AG04450 (cell line): ENCODE results near the gene PSMB1. TPM values are rescaled to one million over a fixed set of nuclear protein-coding genes. Genes with fewer than 3 reads are reported as not detected.
"Not testable (repeated sequence)": the region's sequence is repeated elsewhere in the genome, so short reads cannot be mapped to it uniquely, and the experiment has no call there.

Source experiments
- CTCF ChIA-PET: fragments of 300-600, 350-600 bp; formaldehyde crosslinking; extraction: SDS; loops from one replicate; lab custom pipeline; 2022; ENCODE audit warnings: antibody characterized with exemption, inconsistent platforms; lab: Charles Lee
- POLR2A ChIA-PET: fragments of 350-600 bp; formaldehyde crosslinking; extraction: SDS; loops from one replicate; lab custom pipeline; 2021; ENCODE audit warnings: antibody characterized with exemption, inconsistent platforms; lab: Yijun Ruan, JAX
- DNase-seq: peaks from one replicate; pipeline ENCODE4 v3.0.0-alpha.2; 2011; ENCODE audit warnings: low read depth, low spot score
- H3K27ac ChIP-seq: one replicate; pipeline ENCODE4 v1.5.1; 2012; ENCODE audit warnings: low read depth, low read length, control low read depth
- H3K27me3 ChIP-seq: one replicate; pipeline ENCODE4 v1.6.0; 2012; ENCODE audit warnings: low read length; ENCODE audit not compliant: control insufficient read depth, insufficient read depth
- H3K4me3 ChIP-seq: 2 replicates; pipeline ENCODE4 v1.5.1; 2011; ENCODE audit warnings: mild to moderate bottlenecking, low read depth, low read length, control low read depth
- H3K9me3 ChIP-seq: 2 replicates; pipeline ENCODE4 v1.5.1; 2012; ENCODE audit warnings: low read length; ENCODE audit not compliant: control insufficient read depth, insufficient read depth
- polyA plus RNA-seq: library from polyadenylated mRNA; depleted of rRNA; stranded (reverse); fragments of >200 nt; gene quantifications from 2 replicates; pipeline ENCODE4 v1.2.3, GENCODE V29; 2011
- TF ChIP-seq, protein P1 (sequence below): IDR thresholded peaks from 2 replicates; pipeline ENCODE4 v1.5.1; 2011; ENCODE audit warnings: low read depth, low read length, control low read depth, inconsistent platforms

The PSMB1 gene
- polyA plus RNA-seq, 1 experiment, result 491 TPM

DNA sequence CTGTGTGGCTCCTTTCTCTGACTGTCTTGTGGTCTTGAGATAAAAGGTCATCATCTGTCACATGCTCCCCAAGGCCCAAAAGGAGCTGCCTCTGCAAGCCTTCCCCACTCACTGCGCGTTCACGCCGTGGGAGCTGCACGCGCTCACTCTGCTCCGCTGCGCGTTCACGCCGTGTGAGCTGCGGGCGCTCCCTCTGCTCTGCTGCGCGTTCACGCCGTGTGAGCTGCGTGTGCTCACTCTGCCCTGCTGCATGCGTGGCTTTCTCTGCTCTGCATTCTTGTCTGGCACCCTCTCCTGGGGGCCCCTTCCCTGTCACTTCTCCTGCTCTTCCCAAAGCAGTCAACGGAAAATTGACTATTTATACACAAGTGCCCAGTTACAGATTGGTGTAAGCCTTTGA is 42.5 kb downstream of the PSMB1 start:
- Histone ChIP-seq H3K27me3 (no peaks in the 10 kb centered on the region), H3K27ac (no peak overlapping the region), H3K4me3 (no peak overlapping the region), H3K9me3 (peaks cover 3% of the 10 kb centered on the region; the same call in 1 of the 2 replicates)
- DNase-seq, result no peak
- CTCF ChIA-PET, result interaction anchor here (2.5 kb wide), 1 partner anchor 679 kb away, joined by 18 read pairs; no protein-coding TSS in a partner anchor
- TF ChIP-seq, protein P1, sequence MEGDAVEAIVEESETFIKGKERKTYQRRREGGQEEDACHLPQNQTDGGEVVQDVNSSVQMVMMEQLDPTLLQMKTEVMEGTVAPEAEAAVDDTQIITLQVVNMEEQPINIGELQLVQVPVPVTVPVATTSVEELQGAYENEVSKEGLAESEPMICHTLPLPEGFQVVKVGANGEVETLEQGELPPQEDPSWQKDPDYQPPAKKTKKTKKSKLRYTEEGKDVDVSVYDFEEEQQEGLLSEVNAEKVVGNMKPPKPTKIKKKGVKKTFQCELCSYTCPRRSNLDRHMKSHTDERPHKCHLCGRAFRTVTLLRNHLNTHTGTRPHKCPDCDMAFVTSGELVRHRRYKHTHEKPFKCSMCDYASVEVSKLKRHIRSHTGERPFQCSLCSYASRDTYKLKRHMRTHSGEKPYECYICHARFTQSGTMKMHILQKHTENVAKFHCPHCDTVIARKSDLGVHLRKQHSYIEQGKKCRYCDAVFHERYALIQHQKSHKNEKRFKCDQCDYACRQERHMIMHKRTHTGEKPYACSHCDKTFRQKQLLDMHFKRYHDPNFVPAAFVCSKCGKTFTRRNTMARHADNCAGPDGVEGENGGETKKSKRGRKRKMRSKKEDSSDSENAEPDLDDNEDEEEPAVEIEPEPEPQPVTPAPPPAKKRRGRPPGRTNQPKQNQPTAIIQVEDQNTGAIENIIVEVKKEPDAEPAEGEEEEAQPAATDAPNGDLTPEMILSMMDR, result no peak
- POLR2A ChIA-PET, result no interaction called here

DNA sequence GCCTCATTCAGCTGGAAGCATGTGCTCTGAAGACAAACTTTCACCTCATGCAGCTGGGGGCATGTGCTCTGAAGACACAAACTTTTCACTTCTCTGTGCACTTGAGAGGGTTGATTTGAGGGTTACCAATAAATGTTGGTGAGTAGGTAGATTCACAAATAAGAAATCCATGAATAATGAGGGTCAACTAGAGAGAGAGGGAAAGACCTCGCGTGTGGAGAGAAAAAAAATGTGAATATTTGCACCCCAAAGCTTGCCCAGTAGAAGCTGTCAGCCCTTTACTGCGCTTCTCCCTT is 43.4 kb downstream of the PSMB1 start:
- POLR2A ChIA-PET, result no interaction called here

DNA sequence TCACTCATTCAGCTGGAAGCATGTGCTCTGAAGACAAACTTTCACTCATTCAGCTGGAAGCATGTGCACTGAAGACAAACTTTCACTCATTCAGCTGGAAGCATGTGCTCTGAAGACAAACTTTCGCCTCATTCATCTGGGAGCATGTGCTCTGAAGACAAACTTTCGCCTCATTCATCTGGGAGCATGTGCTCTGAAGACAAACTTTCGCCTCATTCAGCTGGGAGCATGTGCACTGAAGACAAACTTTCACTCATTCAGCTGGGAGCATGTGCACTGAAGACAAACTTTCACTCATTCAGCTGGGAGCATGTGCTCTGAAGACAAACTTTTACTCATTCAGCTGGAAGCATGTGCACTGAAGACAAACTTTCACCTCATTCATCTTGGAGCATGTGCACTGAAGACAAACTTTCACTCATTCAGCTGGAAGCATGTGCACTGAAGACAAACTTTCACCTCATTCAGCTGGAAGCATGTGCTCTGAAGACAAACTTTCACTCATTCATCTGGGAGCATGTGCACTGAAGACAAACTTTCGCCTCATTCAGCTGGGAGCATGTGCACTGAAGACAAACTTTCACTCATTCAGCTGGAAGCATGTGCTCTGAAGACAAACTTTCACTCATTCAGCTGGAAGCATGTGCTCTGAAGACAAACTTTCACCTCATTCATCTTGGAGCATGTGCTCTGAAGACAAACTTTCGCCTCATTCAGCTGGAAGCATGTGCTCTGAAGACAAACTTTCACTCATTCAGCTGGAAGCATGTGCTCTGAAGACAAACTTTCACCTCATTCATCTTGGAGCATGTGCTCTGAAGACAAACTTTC is 44.0 kb downstream of the PSMB1 start:
- CTCF ChIA-PET, POLR2A ChIA-PET, DNase-seq, H3K27me3 ChIP-seq, H3K4me3 ChIP-seq, H3K9me3 ChIP-seq, H3K27ac ChIP-seq: not testable (repeated sequence)

More for the DNA sequence above, 43.4 kb downstream of the PSMB1 start:
- Histone ChIP-seq H3K4me3 (no peak overlapping the region), H3K27me3 (no peaks in the 10 kb centered on the region), H3K9me3 (peaks cover 3% of the 10 kb centered on the region; the same call in 1 of the 2 replicates), H3K27ac (no peak overlapping the region)
- no peak for DNase-seq
- TF ChIP-seq, protein P1, result no peak
- CTCF ChIA-PET, result interaction anchor here (2.5 kb wide), 1 partner anchor 678 kb away, joined by 18 read pairs; no protein-coding TSS in a partner anchor

DNA sequence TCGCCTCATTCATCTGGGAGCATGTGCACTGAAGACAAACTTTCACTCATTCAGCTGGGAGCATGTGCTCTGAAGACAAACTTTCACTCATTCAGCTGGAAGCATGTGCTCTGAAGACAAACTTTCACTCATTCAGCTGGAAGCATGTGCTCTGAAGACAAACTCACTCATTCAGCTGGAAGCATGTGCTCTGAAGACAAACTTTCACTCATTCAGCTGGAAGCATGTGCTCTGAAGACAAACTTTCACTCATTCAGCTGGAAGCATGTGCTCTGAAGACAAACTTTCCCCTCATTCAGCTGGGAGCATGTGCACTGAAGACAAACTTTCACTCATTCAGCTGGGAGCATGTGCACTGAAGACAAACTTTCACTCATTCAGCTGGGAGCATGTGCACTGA is 44.8 kb downstream of the PSMB1 start:
- CTCF ChIA-PET, H3K4me3 ChIP-seq, H3K27me3 ChIP-seq, H3K27ac ChIP-seq, H3K9me3 ChIP-seq, POLR2A ChIA-PET, DNase-seq: not testable (repeated sequence)

DNA sequence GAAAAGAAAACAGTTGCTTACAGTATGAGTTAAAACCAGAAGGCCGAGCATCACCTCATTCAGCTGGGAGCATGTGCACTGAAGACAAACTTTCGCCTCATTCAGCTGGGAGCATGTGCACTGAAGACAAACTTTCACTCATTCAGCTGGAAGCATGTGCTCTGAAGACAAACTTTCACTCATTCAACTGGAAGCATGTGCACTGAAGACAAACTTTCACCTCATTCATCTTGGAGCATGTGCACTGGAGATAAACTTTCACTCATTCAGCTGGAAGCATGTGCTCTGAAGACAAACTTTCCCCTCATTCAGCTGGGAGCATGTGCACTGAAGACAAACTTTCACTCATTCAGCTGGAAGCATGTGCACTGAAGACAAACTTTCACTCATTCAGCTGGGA is 45.4 kb downstream of the PSMB1 start:
- DNase-seq, POLR2A ChIA-PET, H3K9me3 ChIP-seq, H3K4me3 ChIP-seq, H3K27ac ChIP-seq, H3K27me3 ChIP-seq: not testable (repeated sequence)
- CTCF ChIA-PET, result interaction anchor here (1.4 kb wide), 1 partner anchor 676 kb away, joined by 5 read pairs; no protein-coding TSS in a partner anchor

DNA sequence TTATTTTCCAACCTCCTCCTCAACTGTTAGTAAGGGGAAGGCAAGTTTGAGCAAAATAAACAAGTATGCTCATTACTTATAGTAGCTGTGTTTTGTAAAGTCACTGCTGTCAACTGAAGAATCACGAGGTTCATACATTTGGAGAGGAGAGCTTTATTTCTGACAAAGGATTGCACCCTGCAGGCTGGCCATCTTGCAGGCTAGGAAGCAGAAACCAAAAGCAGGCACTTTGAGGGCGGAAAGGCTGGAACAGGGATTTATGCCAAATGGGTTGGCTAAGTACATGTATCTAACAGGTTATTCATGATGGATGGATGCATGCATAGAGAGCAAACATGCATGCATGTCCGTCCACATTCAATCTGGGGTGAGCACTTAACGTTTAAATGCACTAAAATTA is 46.7 kb downstream of the PSMB1 start:
- CTCF ChIA-PET, result interaction anchor here (1.3 to 1.4 kb wide), 3 partner anchors 23 to 674 kb away, joined by 3 to 5 read pairs (median 4); no protein-coding TSS in a partner anchor

More for the DNA sequence above, 46.7 kb downstream of the PSMB1 start:
- no peaks in the 10 kb centered on the region for H3K27me3 ChIP-seq
- H3K27ac ChIP-seq, result no peak overlapping the region
- H3K9me3 ChIP-seq, result peaks cover 11% of the 10 kb centered on the region
- POLR2A ChIA-PET, result no interaction called here
- no peak for DNase-seq
- TF ChIP-seq, protein P1, result no peak
- no peak overlapping the region for H3K4me3 ChIP-seq
